Myocyte (in vitro differentiated cells): Measurements from ENCODE around the gene LYSMD3. TPM values are rescaled to one million over a fixed set of nuclear protein-coding genes. Genes with fewer than 3 reads are reported as not detected.

Experiments
- DNase-seq: peaks from one replicate; pipeline ENCODE4 v3.0.0-alpha.2; 2012; ENCODE audit warnings: low read depth
- total RNA-seq: library from RNA; depleted of rRNA; stranded (reverse); fragments of >200 nt; gene quantifications from 2 replicates; pipeline ENCODE4 v1.2.3, GENCODE V29; 2014

Gene LYSMD3
- total RNA-seq, 1 donor from 2014 or later: 15.8 TPM

- DNase-seq: no peak
Measured at GRCh38 chr5:90483206-90483605, 46.2 kb downstream of the LYSMD3 start.

- DNase-seq: no peak
Measured at GRCh38 chr5:90480699-90481098, 48.7 kb downstream of the LYSMD3 start.

GRCh38 chr5:90479611-90480385 is 49.6 kb downstream of the LYSMD3 start:
- DNase-seq: no peak

- no peak for DNase-seq
Measured at GRCh38 chr5:90477621-90478215, 51.7 kb downstream of the LYSMD3 start.

- DNase-seq: peak; percentile 38
Measured at GRCh38 chr5:90477073-90477472, 52.3 kb downstream of the LYSMD3 start.

- no peak for DNase-seq
Measured at GRCh38 chr5:90476391-90476790, 53.0 kb downstream of the LYSMD3 start.

GRCh38 chr5:90475436-90475980 is 53.9 kb downstream of the LYSMD3 start:
- no peak for DNase-seq

GRCh38 chr5:90474235-90475107 is 54.9 kb downstream of the LYSMD3 start, which contains the start of the genes MBLAC2 and POLR3G:
Gene MBLAC2, minus strand, starts transcription at chr5:90474771. Its CDS starts 479 bp downstream, at chr5:90474292.
Gene POLR3G, plus strand, starts transcription at chr5:90474864. Its CDS starts 10,704 bp downstream, at chr5:90485568.
- DNase-seq: peak; percentile 92

GRCh38 chr5:90473396-90474234 is 55.8 kb downstream of the LYSMD3 start:
- peak; percentile 20 for DNase-seq

- DNase-seq: no peak
Measured at GRCh38 chr5:90472783-90473395, 56.5 kb downstream of the LYSMD3 start.

Other genes starting within 250 kb of the LYSMD3 start
- gene CETN3, start 119.8 kb downstream of the LYSMD3 start, total RNA-seq: 4.9 and 14.0 TPM in 2 replicates
- 3.7 and 4.9 TPM in 2 replicates for gene MBLAC2, start 54.8 kb downstream of the LYSMD3 start, total RNA-seq
- gene POLR3G, start 54.7 kb downstream of the LYSMD3 start, total RNA-seq: 2.3 and 5.3 TPM in 2 replicates
- gene ADGRV1, start 29.2 kb upstream of the LYSMD3 start, total RNA-seq: 3.9 and 4.4 TPM in 2 replicates